SK-N-SH treated with all-trans-retinoic acid at 6 μM for 48 hours (cell line): Measurements from ENCODE around the gene KBTBD13.

ENCODE experiments used
- ATAC-seq: fragments of 200-7000 bp; cut with Tn5 transposase; 3 replicates; pipeline ENCODE4 v1.9.1; 2020; ENCODE audit warnings: mild to moderate bottlenecking, moderate library complexity
- BACH2 ChIP-seq: fragments of 250-450 bp; sonication (Bioruptor Pico); IDR thresholded peaks from 2 replicates; pipeline ENCODE4 v1.9.0; 2021; ENCODE audit warnings: mild to moderate bottlenecking, borderline replicate concordance
- ESRRG ChIP-seq: fragments of 250-450 bp; sonication (Bioruptor Pico); IDR thresholded peaks from 2 replicates; pipeline ENCODE4 v1.6.1; 2021; ENCODE audit warnings: mild to moderate bottlenecking
- GLIS3 ChIP-seq: fragments of 250-450 bp; sonication (Bioruptor Pico); IDR thresholded peaks from 2 replicates; pipeline ENCODE4 v1.5.0; 2020; ENCODE audit warnings: mild to moderate bottlenecking, moderate library complexity
- ISL1 ChIP-seq: fragments of 250-450 bp; sonication (Bioruptor Pico); IDR thresholded peaks from 2 replicates; pipeline ENCODE4 v2.1.2; 2022; ENCODE audit warnings: mild to moderate bottlenecking, moderate library complexity
- OSR1 ChIP-seq: fragments of 250-450 bp; sonication (Bioruptor Pico); IDR thresholded peaks from 2 replicates; pipeline ENCODE4 v1.8.0; 2022; ENCODE audit warnings: moderate library complexity, mild to moderate bottlenecking, inconsistent platforms
- PPARA ChIP-seq: fragments of 250-450 bp; sonication (Bioruptor Pico); IDR thresholded peaks from 2 replicates; pipeline ENCODE4 v1.5.0; 2020; ENCODE audit warnings: mild to moderate bottlenecking, borderline replicate concordance
- RARB ChIP-seq: fragments of 250-450 bp; sonication (Bioruptor Pico); IDR thresholded peaks from 2 replicates; pipeline ENCODE4 v1.8.0; 2021; ENCODE audit warnings: mild to moderate bottlenecking, moderate library complexity
- SNAI2 ChIP-seq: fragments of 250-450 bp; sonication (Bioruptor Pico); IDR thresholded peaks from 2 replicates; pipeline ENCODE4 v1.5.0; 2020; ENCODE audit warnings: mild to moderate bottlenecking, moderate library complexity
- TCF4 ChIP-seq: fragments of 250-450 bp; sonication (Bioruptor Pico); IDR thresholded peaks from 2 replicates; pipeline ENCODE4 v1.8.0; 2021; ENCODE audit warnings: mild to moderate bottlenecking, moderate library complexity, borderline replicate concordance
- TOX ChIP-seq: fragments of 250-450 bp; sonication (Bioruptor Pico); IDR thresholded peaks from 2 replicates; pipeline ENCODE4 v1.8.0; 2021; ENCODE audit warnings: mild to moderate bottlenecking, moderate library complexity, borderline replicate concordance
- TSHZ2 ChIP-seq: fragments of 250-450 bp; sonication (Bioruptor Pico); IDR thresholded peaks from 2 replicates; pipeline ENCODE4 v1.5.0; 2020; ENCODE audit warnings: mild to moderate bottlenecking, moderate library complexity
- ZC3H10 ChIP-seq: fragments of 250-450 bp; sonication (Bioruptor Pico); IDR thresholded peaks from 2 replicates; pipeline ENCODE4 v1.5.1; 2021; ENCODE audit warnings: mild to moderate bottlenecking, moderate library complexity
- ZFP3 ChIP-seq: fragments of 250-450 bp; sonication (Bioruptor Pico); IDR thresholded peaks from 2 replicates; pipeline ENCODE4 v1.5.0; 2020; ENCODE audit warnings: mild to moderate bottlenecking, moderate library complexity
- ZFP30 ChIP-seq: fragments of 450-650 bp; formaldehyde crosslinking; IDR thresholded peaks from 2 replicates; pipeline ENCODE4 v1.5.0; 2022; ENCODE audit warnings: mild to moderate bottlenecking, moderate library complexity
- ZNF565 ChIP-seq: fragments of 450-650 bp; formaldehyde crosslinking; conservative IDR thresholded peaks from 2 replicates; pipeline ENCODE4 v1.5.0; 2020; ENCODE audit warnings: low read depth, mild to moderate bottlenecking, moderate library complexity
- ZNF70 ChIP-seq: fragments of 450-650 bp; formaldehyde crosslinking; IDR thresholded peaks from 2 replicates; pipeline ENCODE4 v1.5.0; 2020; ENCODE audit warnings: mild to moderate bottlenecking, moderate library complexity
- ZNF8 ChIP-seq: fragments of 450-650 bp; formaldehyde crosslinking; IDR thresholded peaks from 2 replicates; pipeline ENCODE4 v1.5.0; 2020; ENCODE audit warnings: mild to moderate bottlenecking, moderate library complexity
- TF ChIP-seq, protein P1 (sequence below): fragments of 250-450 bp; sonication (Bioruptor Pico); IDR thresholded peaks from 2 replicates; pipeline ENCODE4 v1.8.0; 2020; ENCODE audit warnings: mild to moderate bottlenecking, moderate library complexity, borderline replicate concordance
- TF ChIP-seq, protein P2 (sequence below): fragments of 250-450 bp; sonication (Bioruptor Pico); IDR thresholded peaks from 2 replicates; pipeline ENCODE4 v1.8.0; 2021; ENCODE audit warnings: low read depth, mild to moderate bottlenecking, moderate library complexity, borderline replicate concordance

The KBTBD13 gene

GRCh38 chr15:65081758-65082157 is 5.2 kb downstream of the KBTBD13 start:
- no peak for ATAC-seq
- TF ChIP-seq ZFP3 (CRISPR knock-in tag) (no peak), ZC3H10 (CRISPR knock-in tag) (no peak), ZFP30 (CRISPR knock-in tag) (no peak), SNAI2 (no peak), PPARA (CRISPR knock-in tag) (no peak), TSHZ2 (CRISPR knock-in tag) (no peak), ZNF8 (no peak), ESRRG (CRISPR knock-in tag) (no peak), ZNF565 (CRISPR knock-in tag) (no peak), TOX (CRISPR knock-in tag) (no peak), OSR1 (CRISPR knock-in tag) (no peak), RARB (CRISPR knock-in tag) (no peak), TCF4 (CRISPR knock-in tag) (no peak), GLIS3 (CRISPR knock-in tag) (no peak), BACH2 (no peak)
- TF ChIP-seq, protein P1, sequence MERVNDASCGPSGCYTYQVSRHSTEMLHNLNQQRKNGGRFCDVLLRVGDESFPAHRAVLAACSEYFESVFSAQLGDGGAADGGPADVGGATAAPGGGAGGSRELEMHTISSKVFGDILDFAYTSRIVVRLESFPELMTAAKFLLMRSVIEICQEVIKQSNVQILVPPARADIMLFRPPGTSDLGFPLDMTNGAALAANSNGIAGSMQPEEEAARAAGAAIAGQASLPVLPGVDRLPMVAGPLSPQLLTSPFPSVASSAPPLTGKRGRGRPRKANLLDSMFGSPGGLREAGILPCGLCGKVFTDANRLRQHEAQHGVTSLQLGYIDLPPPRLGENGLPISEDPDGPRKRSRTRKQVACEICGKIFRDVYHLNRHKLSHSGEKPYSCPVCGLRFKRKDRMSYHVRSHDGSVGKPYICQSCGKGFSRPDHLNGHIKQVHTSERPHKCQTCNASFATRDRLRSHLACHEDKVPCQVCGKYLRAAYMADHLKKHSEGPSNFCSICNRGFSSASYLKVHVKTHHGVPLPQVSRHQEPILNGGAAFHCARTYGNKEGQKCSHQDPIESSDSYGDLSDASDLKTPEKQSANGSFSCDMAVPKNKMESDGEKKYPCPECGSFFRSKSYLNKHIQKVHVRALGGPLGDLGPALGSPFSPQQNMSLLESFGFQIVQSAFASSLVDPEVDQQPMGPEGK, result no peak
- TF ChIP-seq, protein P2, sequence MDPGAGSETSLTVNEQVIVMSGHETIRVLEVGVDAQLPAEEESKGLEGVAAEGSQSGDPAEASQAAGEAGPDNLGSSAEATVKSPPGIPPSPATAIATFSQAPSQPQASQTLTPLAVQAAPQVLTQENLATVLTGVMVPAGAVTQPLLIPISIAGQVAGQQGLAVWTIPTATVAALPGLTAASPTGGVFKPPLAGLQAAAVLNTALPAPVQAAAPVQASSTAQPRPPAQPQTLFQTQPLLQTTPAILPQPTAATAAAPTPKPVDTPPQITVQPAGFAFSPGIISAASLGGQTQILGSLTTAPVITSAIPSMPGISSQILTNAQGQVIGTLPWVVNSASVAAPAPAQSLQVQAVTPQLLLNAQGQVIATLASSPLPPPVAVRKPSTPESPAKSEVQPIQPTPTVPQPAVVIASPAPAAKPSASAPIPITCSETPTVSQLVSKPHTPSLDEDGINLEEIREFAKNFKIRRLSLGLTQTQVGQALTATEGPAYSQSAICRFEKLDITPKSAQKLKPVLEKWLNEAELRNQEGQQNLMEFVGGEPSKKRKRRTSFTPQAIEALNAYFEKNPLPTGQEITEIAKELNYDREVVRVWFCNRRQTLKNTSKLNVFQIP (CRISPR knock-in tag), result no peak
- TF ChIP-seq, all 23 proteins: peak for 0

GRCh38 chr15:65082303-65082953 is 5.9 kb downstream of the KBTBD13 start:
- peak; percentile 10; the same call in 1 of the 3 replicates for ATAC-seq
- no peak for TF ChIP-seq BACH2
- TF ChIP-seq ZC3H10 (CRISPR knock-in tag), result no peak
- TF ChIP-seq ZFP3 (CRISPR knock-in tag), result no peak
- TF ChIP-seq RARB (CRISPR knock-in tag), result no peak
- TF ChIP-seq TCF4 (CRISPR knock-in tag), result no peak
- TF ChIP-seq TSHZ2 (CRISPR knock-in tag), result no peak
- TF ChIP-seq, protein P2 (CRISPR knock-in tag), result no peak
- TF ChIP-seq ESRRG (CRISPR knock-in tag), result no peak
- no peak for TF ChIP-seq ISL1
- no peak for TF ChIP-seq PPARA (CRISPR knock-in tag)
- no peak for TF ChIP-seq ZNF70
